PFSK-1 (cell line): ENCODE results near the gene PHACTR3.

Experiments
- FOXP2 ChIP-seq: optimal IDR thresholded peaks from 2 replicates; pipeline ENCODE3; 2011; ENCODE audit warnings: borderline replicate concordance, control low read depth, inconsistent platforms; ENCODE audit not compliant: insufficient read depth; ENCODE audit errors: extremely low read length, extremely low read depth
- POLR2AphosphoS5 ChIP-seq: IDR thresholded peaks from 2 replicates; pipeline ENCODE4 v1.6.1; 2012; ENCODE audit warnings: low read depth, mild to moderate bottlenecking, control low read depth, low read length, moderate library complexity
- REST ChIP-seq, 2 experiments: IDR thresholded peaks; 2 replicates each; pipeline versions ENCODE4 v1.6.1 to v1.8.0; 2011 to 2012; ENCODE audit warnings: low read depth in 2 of 2, low read length in 2 of 2, control low read depth in 1 of 2, inconsistent platforms in 1 of 2, mild to moderate bottlenecking in 1 of 2, moderate library complexity in 1 of 2; ENCODE audit not compliant: insufficient read depth in 1 of 2
- SIN3A ChIP-seq: IDR thresholded peaks from 2 replicates; pipeline ENCODE4 v1.6.1; 2012; ENCODE audit warnings: mild to moderate bottlenecking, low read length, moderate library complexity, borderline replicate concordance; ENCODE audit not compliant: insufficient read depth
- TAF1 ChIP-seq: IDR thresholded peaks from 2 replicates; pipeline ENCODE4 v1.6.1; 2012; ENCODE audit warnings: low read length, control low read depth, borderline replicate concordance; ENCODE audit not compliant: insufficient read depth

Gene PHACTR3

GRCh38 chr20:59809630-59810448 is 205.5 kb downstream of the PHACTR3 start:
- no peak for TF ChIP-seq TAF1
- no peak for TF ChIP-seq POLR2AphosphoS5
- TF ChIP-seq SIN3A, result no peak
- no peak for TF ChIP-seq REST (IDR thresholded peaks at IDR 0.05; ENCODE audit: insufficient read depth in 1 of 2, low read depth in 2 of 2, low read length in 2 of 2)

DNA sequence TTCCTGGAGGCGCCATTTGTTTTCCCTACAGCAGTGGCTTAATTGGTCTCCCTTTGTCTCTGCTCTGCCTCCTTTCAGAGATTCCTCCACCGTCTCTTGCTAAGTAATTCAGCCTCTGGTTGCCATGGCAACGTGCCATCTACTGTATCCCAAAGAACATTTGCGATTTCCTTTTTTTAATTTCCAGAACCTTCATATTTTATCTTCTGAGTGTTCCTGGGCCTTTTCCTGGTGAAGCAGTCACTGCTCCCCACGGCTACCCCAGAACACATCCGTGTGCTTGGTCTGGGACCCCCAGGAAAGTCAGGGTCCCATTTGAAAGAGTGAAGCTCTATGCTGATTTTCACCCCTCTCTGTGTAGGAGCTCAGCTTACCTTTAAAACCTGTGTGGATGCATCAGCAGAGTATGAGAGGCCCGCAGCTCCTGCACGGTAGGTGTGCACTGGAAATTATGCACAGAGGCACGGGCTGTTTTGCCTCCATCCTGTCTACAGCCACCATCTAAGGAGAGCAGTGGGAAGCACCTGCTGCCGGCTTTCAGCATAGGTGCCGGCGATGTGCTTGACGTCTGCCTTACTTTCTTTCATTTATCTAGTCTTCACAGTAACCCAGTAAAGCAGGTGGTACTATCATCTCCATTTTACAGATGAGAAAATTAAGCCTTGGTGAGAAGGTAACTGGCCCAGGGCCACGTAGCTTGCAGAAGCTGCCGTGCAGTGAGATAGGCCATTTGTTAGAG is 206.3 kb downstream of the PHACTR3 start:
- TF ChIP-seq REST (IDR thresholded peaks at IDR 0.05; ENCODE audit: insufficient read depth in 1 of 2, low read depth in 2 of 2, low read length in 2 of 2) (no peak), SIN3A (no peak), TAF1 (no peak), POLR2AphosphoS5 (no peak), FOXP2 (no peak)

GRCh38 chr20:59811681-59812171 is 207.4 kb downstream of the PHACTR3 start:
- no peak for TF ChIP-seq POLR2AphosphoS5
- no peak for TF ChIP-seq SIN3A
- no peak for TF ChIP-seq FOXP2
- TF ChIP-seq REST (IDR thresholded peaks at IDR 0.05; ENCODE audit: insufficient read depth in 1 of 2, low read depth in 2 of 2, low read length in 2 of 2), result no peak
- TF ChIP-seq TAF1, result no peak

DNA sequence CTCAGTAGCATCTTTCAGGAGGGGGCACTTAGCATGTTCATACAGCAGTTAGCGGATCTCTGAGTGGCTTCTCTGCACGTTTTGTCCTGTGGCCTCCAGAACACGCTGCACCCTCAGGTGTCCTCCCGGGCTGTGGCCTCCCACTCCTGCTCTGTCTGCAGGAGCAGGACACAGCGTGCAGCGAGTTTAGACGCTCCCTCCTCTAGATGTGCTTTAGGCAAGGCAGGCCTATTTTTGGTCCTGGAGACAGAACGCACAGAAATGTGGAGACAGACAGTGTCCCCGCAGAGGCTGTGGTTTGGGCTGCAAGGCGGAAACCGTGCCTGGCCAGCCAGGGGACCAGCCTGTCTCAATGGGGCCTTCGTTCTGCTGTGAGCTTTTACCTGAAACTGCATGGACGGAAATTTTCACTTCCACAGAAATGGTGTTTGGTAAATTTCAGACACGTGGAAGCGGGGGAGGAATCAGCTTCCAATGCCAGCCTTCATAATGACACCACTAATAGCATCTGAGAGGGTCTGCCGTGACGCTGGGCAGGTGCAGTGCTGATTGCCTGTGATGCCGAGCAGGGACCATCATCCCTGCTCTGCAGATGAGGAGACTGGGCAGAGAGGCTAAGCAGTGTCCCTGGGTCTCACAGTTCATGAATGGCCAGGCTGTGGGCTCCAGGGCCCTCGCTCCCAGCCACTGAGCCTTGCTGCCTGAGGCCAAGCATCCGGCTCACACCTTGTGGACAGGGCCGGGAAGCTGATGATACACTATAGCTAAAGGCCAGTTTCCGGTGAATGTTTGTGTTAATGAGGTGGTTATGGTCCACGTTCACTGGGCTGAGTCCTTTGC is 208.2 kb downstream of the PHACTR3 start:
- TF ChIP-seq FOXP2 (no peak), REST (IDR thresholded peaks at IDR 0.05; ENCODE audit: insufficient read depth in 1 of 2, low read depth in 2 of 2, low read length in 2 of 2) (no peak)
